Measurements from ENCODE around the gene ZDHHC14. TPM values are rescaled to one million over a fixed set of nuclear protein-coding genes. Genes with fewer than 3 reads are reported as not detected.

Gene ZDHHC14
- total RNA-seq, 1 experiment from 2014 or later: 3.2 TPM

GRCh38 chr6:157494132-157494710, 113.2 kb downstream of the ZDHHC14 start:
- CTCF ChIA-PET: no interaction called here
- no TSS peak for BruUV-seq (replicated peaks)
- H3K9me3 ChIP-seq (ENCODE audit: low read depth, low read length, poor library complexity, severe bottlenecking): no peaks in the 10 kb centered on the region
- intact Hi-C loops (cut with micrococcal nuclease; ENCODE audit: unreplicated experiment): no loop called here
- POLR2A ChIA-PET (ENCODE audit: low non-redundant PET): no interaction called here
- no peak for TF ChIP-seq CTCF (conservative IDR thresholded peaks at IDR 0.05; ENCODE audit: low read depth, low read length)
- TF ChIP-seq EZH2 (IDR thresholded peaks at IDR 0.05; ENCODE audit: borderline replicate concordance, low read depth, low read length, poor library complexity, severe bottlenecking): no peak
- H3K4me1 ChIP-seq (ENCODE audit: insufficient read depth, low read length, poor library complexity, severe bottlenecking): no peaks in the 10 kb centered on the region
- no peak for DNase-seq (ENCODE audit: low spot score)
- H3K36me3 ChIP-seq (ENCODE audit: insufficient read depth, low read length, poor library complexity, severe bottlenecking): no peaks in the 10 kb centered on the region
- H3K27ac ChIP-seq (ENCODE audit: low read depth, low read length, poor library complexity, severe bottlenecking): no peak overlapping the region
- no peaks in the 10 kb centered on the region for H3K27me3 ChIP-seq (replicated peaks; ENCODE audit: insufficient read depth, low read depth, low read length, poor library complexity)
- H3K4me3 ChIP-seq (ENCODE audit: low read depth, low read length, poor library complexity, severe bottlenecking): no peak overlapping the region

GRCh38 chr6:157496534-157497095, 115.6 kb downstream of the ZDHHC14 start:
- DNase-seq (ENCODE audit: low spot score): no peak
- no peak for TF ChIP-seq CTCF (conservative IDR thresholded peaks at IDR 0.05; ENCODE audit: low read depth, low read length)
- no peak for TF ChIP-seq EZH2 (IDR thresholded peaks at IDR 0.05; ENCODE audit: borderline replicate concordance, low read depth, low read length, poor library complexity, severe bottlenecking)
- no TSS peak for BruUV-seq (replicated peaks)
- POLR2A ChIA-PET (ENCODE audit: low non-redundant PET): no interaction called here
- H3K27ac ChIP-seq (ENCODE audit: low read depth, low read length, poor library complexity, severe bottlenecking): no peak overlapping the region
- no peaks in the 10 kb centered on the region for H3K4me1 ChIP-seq (ENCODE audit: insufficient read depth, low read length, poor library complexity, severe bottlenecking)
- H3K4me3 ChIP-seq (ENCODE audit: low read depth, low read length, poor library complexity, severe bottlenecking): no peak overlapping the region
- no peaks in the 10 kb centered on the region for H3K36me3 ChIP-seq (ENCODE audit: insufficient read depth, low read length, poor library complexity, severe bottlenecking)
- intact Hi-C loops (cut with micrococcal nuclease; ENCODE audit: unreplicated experiment): no loop called here
- H3K9me3 ChIP-seq (ENCODE audit: low read depth, low read length, poor library complexity, severe bottlenecking): no peaks in the 10 kb centered on the region
- H3K27me3 ChIP-seq (replicated peaks; ENCODE audit: insufficient read depth, low read depth, low read length, poor library complexity): no peaks in the 10 kb centered on the region
- CTCF ChIA-PET: no interaction called here

GRCh38 chr6:157497579-157497978, 116.6 kb downstream of the ZDHHC14 start:
- Histone ChIP-seq H3K4me1 (ENCODE audit: insufficient read depth, low read length, poor library complexity, severe bottlenecking) (no peaks in the 10 kb centered on the region), H3K27ac (ENCODE audit: low read depth, low read length, poor library complexity, severe bottlenecking) (no peak overlapping the region), H3K36me3 (ENCODE audit: insufficient read depth, low read length, poor library complexity, severe bottlenecking) (no peaks in the 10 kb centered on the region), H3K4me3 (ENCODE audit: low read depth, low read length, poor library complexity, severe bottlenecking) (no peak overlapping the region), H3K9me3 (ENCODE audit: low read depth, low read length, poor library complexity, severe bottlenecking) (no peaks in the 10 kb centered on the region), H3K27me3 (replicated peaks; ENCODE audit: insufficient read depth, low read depth, low read length, poor library complexity) (no peaks in the 10 kb centered on the region)
- TF ChIP-seq EZH2 (IDR thresholded peaks at IDR 0.05; ENCODE audit: borderline replicate concordance, low read depth, low read length, poor library complexity, severe bottlenecking) (no peak), CTCF (conservative IDR thresholded peaks at IDR 0.05; ENCODE audit: low read depth, low read length) (no peak)
- intact Hi-C loops (cut with micrococcal nuclease; ENCODE audit: unreplicated experiment): no loop called here
- no TSS peak for BruUV-seq (replicated peaks)
- POLR2A ChIA-PET (ENCODE audit: low non-redundant PET): no interaction called here
- DNase-seq (ENCODE audit: low spot score): no peak
- CTCF ChIA-PET: no interaction called here

All from A673 (cell line).